WERI-Rb-1 (cell line): Measurements from ENCODE around the gene KBTBD3.

Experiments used
- DNase-seq: peaks from one replicate; pipeline ENCODE4 v3.0.0-alpha.2; 2020
- H3K27ac ChIP-seq: fragments of 250-450 bp; sonication (Bioruptor Pico); 2 replicates; pipeline ENCODE4 v1.5.1; 2020; ENCODE audit warnings: mild to moderate bottlenecking, moderate library complexity
- H3K27me3 ChIP-seq: fragments of 250-450 bp; sonication (Bioruptor Pico); 2 replicates; pipeline ENCODE4 v1.5.1; 2021; ENCODE audit warnings: mild to moderate bottlenecking, low read depth, moderate library complexity; ENCODE audit not compliant: insufficient read depth, severe bottlenecking
- H3K36me3 ChIP-seq: fragments of 250-450 bp; sonication (Bioruptor Pico); 2 replicates; pipeline ENCODE4 v1.5.1; 2020; ENCODE audit warnings: mild to moderate bottlenecking, moderate library complexity
- H3K4me3 ChIP-seq: 2 replicates; pipeline ENCODE4 v1.5.1; 2011; ENCODE audit warnings: low read depth, mild to moderate bottlenecking, control low read depth, low read length
- H3K9me3 ChIP-seq: fragments of 250-450 bp; sonication (Bioruptor Pico); 2 replicates; pipeline ENCODE4 v1.5.1; 2021; ENCODE audit warnings: mild to moderate bottlenecking, moderate library complexity; ENCODE audit not compliant: severe bottlenecking
- TF ChIP-seq, protein P1 (sequence below): IDR thresholded peaks from 2 replicates; pipeline ENCODE4 v1.5.1; 2011; ENCODE audit warnings: low read depth, mild to moderate bottlenecking, control low read depth, inconsistent platforms, low read length

Gene KBTBD3

DNA sequence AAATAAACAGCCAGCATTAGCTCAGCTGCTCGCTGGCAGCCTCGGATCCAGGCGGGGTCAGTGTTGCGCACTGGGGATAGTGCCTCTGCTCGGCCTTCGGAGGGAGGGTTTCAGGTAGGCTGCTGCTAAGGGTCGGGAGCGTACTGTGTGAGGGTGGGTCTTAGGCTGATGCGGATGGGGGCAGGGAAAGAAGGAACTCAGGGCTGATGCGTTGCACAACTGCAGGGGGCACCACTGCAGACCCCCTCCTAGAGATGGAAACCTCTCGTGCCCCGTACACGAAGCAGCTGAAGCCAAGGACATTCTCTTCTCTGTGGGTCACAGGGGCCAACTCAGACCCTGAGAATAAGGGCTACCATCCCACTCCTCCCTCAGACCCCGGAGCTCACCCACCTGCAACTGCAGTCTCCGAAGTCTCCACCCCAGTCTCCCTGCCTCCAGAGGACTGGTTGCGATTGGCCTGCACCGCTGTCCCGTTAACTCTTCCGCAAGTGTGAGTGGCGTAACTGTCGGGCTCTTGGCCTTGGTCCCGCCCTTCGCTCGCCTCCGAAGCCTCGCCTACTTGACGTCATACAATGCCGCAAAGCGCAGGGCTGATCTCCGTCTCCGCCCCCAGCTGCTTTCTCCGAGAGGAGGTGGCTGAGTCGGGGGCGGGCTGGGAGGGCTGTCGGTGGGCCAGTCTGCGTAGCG, at the start of gene KBTBD3:
TSS of gene KBTBD3 (minus strand) at position 429 of the 690 bp plus-strand sequence. CDS start 18,250 bp downstream, outside the sequence.
- H3K4me3 ChIP-seq = peak within 1 kb of the TSS; percentile 88
- H3K36me3 ChIP-seq = peaks cover 37% of the 10 kb centered on the region
- no peaks in the 10 kb centered on the region for H3K9me3 ChIP-seq
- H3K27me3 ChIP-seq = no peaks in the 10 kb centered on the region
- peak within 1 kb of the TSS; percentile 95 for H3K27ac ChIP-seq
- TF ChIP-seq, protein P1, sequence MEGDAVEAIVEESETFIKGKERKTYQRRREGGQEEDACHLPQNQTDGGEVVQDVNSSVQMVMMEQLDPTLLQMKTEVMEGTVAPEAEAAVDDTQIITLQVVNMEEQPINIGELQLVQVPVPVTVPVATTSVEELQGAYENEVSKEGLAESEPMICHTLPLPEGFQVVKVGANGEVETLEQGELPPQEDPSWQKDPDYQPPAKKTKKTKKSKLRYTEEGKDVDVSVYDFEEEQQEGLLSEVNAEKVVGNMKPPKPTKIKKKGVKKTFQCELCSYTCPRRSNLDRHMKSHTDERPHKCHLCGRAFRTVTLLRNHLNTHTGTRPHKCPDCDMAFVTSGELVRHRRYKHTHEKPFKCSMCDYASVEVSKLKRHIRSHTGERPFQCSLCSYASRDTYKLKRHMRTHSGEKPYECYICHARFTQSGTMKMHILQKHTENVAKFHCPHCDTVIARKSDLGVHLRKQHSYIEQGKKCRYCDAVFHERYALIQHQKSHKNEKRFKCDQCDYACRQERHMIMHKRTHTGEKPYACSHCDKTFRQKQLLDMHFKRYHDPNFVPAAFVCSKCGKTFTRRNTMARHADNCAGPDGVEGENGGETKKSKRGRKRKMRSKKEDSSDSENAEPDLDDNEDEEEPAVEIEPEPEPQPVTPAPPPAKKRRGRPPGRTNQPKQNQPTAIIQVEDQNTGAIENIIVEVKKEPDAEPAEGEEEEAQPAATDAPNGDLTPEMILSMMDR = no peak; the same call in 1 of the 2 replicates
- peak; percentile 99 for DNase-seq

GRCh38 chr11:106121570-106122320, 44.6 kb upstream of the KBTBD3 start:
- no peaks in the 10 kb centered on the region for H3K27me3 ChIP-seq
- no peak for DNase-seq
- TF ChIP-seq, protein P1 = no peak
- H3K9me3 ChIP-seq = no peaks in the 10 kb centered on the region
- no peak overlapping the region for H3K4me3 ChIP-seq
- no peaks in the 10 kb centered on the region for H3K36me3 ChIP-seq
- H3K27ac ChIP-seq = no peak overlapping the region

DNA sequence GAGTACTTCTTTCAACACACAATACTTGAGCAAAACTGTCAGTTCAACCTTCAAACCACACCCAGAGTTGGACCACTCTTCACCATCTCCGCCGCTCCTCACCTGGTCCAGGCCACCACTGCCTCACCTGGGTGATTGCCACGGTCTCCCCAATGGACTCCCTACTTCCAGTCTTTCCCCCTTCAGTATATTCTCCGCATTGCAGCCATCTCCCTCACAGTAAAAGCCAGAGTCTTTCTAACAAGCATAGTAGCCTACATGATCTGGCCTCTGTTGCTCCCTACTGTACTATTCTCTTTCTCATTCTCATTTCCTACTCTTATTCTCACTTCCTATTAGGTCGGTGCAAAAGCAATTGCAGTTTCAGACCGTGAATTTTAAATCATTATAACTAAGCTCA, 28.8 kb upstream of the KBTBD3 start:
- TF ChIP-seq, protein P1 = no peak
- no peak for DNase-seq
- Histone ChIP-seq H3K36me3 (no peaks in the 10 kb centered on the region), H3K27me3 (no peaks in the 10 kb centered on the region), H3K27ac (no peak overlapping the region), H3K4me3 (no peak overlapping the region), H3K9me3 (no peaks in the 10 kb centered on the region)

DNA sequence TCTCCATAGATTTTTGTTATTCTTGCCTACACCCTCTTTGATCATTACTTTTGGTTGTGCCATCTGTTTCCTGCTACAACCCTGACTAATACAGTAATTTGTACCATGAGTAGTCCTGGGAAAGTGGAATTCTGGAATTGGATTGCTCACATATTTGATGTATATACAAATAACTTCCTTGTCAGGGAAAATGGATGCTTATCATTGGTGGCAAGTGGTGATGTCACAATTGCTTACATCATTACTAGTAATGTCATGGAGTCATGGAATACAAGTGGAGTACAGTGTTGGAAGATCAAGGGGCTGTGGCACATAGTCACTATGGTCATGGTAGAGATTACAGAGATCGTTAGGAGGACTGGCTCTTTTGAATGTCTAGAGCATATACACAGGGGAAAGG, 24.7 kb upstream of the KBTBD3 start:
- Histone ChIP-seq H3K4me3 (no peak overlapping the region), H3K9me3 (no peaks in the 10 kb centered on the region), H3K27me3 (no peaks in the 10 kb centered on the region), H3K27ac (no peak overlapping the region), H3K36me3 (peaks cover 18% of the 10 kb centered on the region)
- no peak for DNase-seq
- TF ChIP-seq, protein P1 = no peak

- no peak for DNase-seq
- Histone ChIP-seq H3K36me3 (peaks cover 22% of the 10 kb centered on the region), H3K27me3 (no peaks in the 10 kb centered on the region), H3K9me3 (no peaks in the 10 kb centered on the region), H3K27ac (no peak overlapping the region), H3K4me3 (no peak overlapping the region)
- TF ChIP-seq, protein P1 = no peak
Observed at GRCh38 chr11:106101370-106101769, 24.2 kb upstream of the KBTBD3 start.
